Lower lobe of right lung (tissue), 2 donors: ENCODE results near the gene DDHD1. TPM values are rescaled to one million over a fixed set of nuclear protein-coding genes. Genes with fewer than 3 reads are reported as not detected.
A peak's percentile ranks its signal among the peaks of the same experiment; 100 is the strongest.
"Not testable (repeated sequence)": the region's sequence is repeated elsewhere in the genome, so short reads cannot be mapped to it uniquely, and the experiment has no call there.

Experiments
- ATAC-seq, 2 donors: fragments of 200-7000 bp; cut with Tn5 transposase; one replicate each; pipeline ENCODE4 v1.9.1; 2020 to 2022; ENCODE audit warnings: mild to moderate bottlenecking in 2 of 2, moderate library complexity in 2 of 2
- DNase-seq: peaks from one replicate; pipeline ENCODE4 v3.0.0-alpha.2; 2020
- H3K27ac ChIP-seq: fragments of 200-600 bp; one replicate; pipeline ENCODE4 v1.8.0; 2022
- H3K27me3 ChIP-seq: fragments of 200-600 bp; one replicate; pipeline ENCODE4 v1.8.0; 2022; ENCODE audit warnings: low read depth
- H3K36me3 ChIP-seq: fragments of 200-600 bp; one replicate; pipeline ENCODE4 v1.8.0; 2022; ENCODE audit warnings: mild to moderate bottlenecking
- H3K4me1 ChIP-seq: fragments of 200-600 bp; one replicate; pipeline ENCODE4 v1.8.0; 2022
- H3K4me3 ChIP-seq: fragments of 200-600 bp; one replicate; pipeline ENCODE4 v1.8.0; 2022; ENCODE audit warnings: mild to moderate bottlenecking
- H3K9me3 ChIP-seq: fragments of 200-600 bp; one replicate; pipeline ENCODE4 v1.8.0; 2022
- CTCF ChIP-seq: fragments of 200-600 bp; IDR thresholded peaks from one replicate; pipeline ENCODE4 v1.8.0; 2022; ENCODE audit warnings: antibody characterized with exemption, mild to moderate bottlenecking
- intact Hi-C: fragments of 100-400 bp; cut with DNase I; formaldehyde crosslinking; loops from one replicate; pipeline ENCODE4 v1.11.0; 2022
- total RNA-seq: library from RNA; stranded (reverse); fragmentation: NEBNext Ultra II Directional; extraction: Animal tissue kit (Norgen Biotek cat#: 25700); gene quantifications from one replicate; pipeline ENCODE4 v1.2.1, GENCODE V29; 2021
- donor health status: DM: no; HTN: yes; CAD: no; lungs with severe emphysema.

Gene DDHD1
- total RNA-seq, 1 donor from 2014 or later = 32.6 TPM

- intact Hi-C loops = no loop called here
Observed at GRCh38 chr14:53146739-53147138, 6.4 kb downstream of the DDHD1 start.

GRCh38 chr14:53144244-53144643 lies 8.9 kb downstream of the DDHD1 start:
- no peak overlapping the region for H3K27ac ChIP-seq
- H3K9me3 ChIP-seq = peaks cover 23% of the 10 kb centered on the region
- ATAC-seq (no peak), DNase-seq (no peak)
- H3K27me3 ChIP-seq = no peaks in the 10 kb centered on the region
- intact Hi-C loops = no loop called here
- no peak for TF ChIP-seq CTCF
- H3K36me3 ChIP-seq = no peaks in the 10 kb centered on the region
- peaks cover 4% of the 10 kb centered on the region for H3K4me1 ChIP-seq
- H3K4me3 ChIP-seq = no peak overlapping the region

More at GRCh38 chr14:53146739-53147138, 6.4 kb downstream of the DDHD1 start:
- Histone ChIP-seq H3K36me3 (no peaks in the 10 kb centered on the region), H3K27me3 (no peaks in the 10 kb centered on the region), H3K27ac (no peak overlapping the region), H3K4me1 (peaks cover 29% of the 10 kb centered on the region), H3K9me3 (no peaks in the 10 kb centered on the region), H3K4me3 (no peak overlapping the region)
- no peak for TF ChIP-seq CTCF
- DNase-seq (no peak), ATAC-seq (no peak)

GRCh38 chr14:53140585-53140984 lies 12.5 kb downstream of the DDHD1 start:
- intact Hi-C loops = no loop called here
- ATAC-seq (no peak), DNase-seq (no peak)
- H3K4me1 ChIP-seq = no peaks in the 10 kb centered on the region
- no peak overlapping the region for H3K4me3 ChIP-seq
- H3K9me3 ChIP-seq = peaks cover 44% of the 10 kb centered on the region
- H3K27me3 ChIP-seq = no peaks in the 10 kb centered on the region
- no peaks in the 10 kb centered on the region for H3K36me3 ChIP-seq
- no peak for TF ChIP-seq CTCF
- H3K27ac ChIP-seq = no peak overlapping the region

- H3K9me3 ChIP-seq = peaks cover 44% of the 10 kb centered on the region
- H3K27ac ChIP-seq = no peak overlapping the region
- H3K36me3 ChIP-seq = no peaks in the 10 kb centered on the region
- intact Hi-C loops = no loop called here
- no peak overlapping the region for H3K4me3 ChIP-seq
- ATAC-seq (no peak), DNase-seq (no peak)
- H3K4me1 ChIP-seq = no peaks in the 10 kb centered on the region
- TF ChIP-seq CTCF = no peak
- no peaks in the 10 kb centered on the region for H3K27me3 ChIP-seq
Observed at GRCh38 chr14:53137568-53138203, 15.4 kb downstream of the DDHD1 start.

- H3K27me3 ChIP-seq, H3K27ac ChIP-seq, H3K4me3 ChIP-seq, ATAC-seq, H3K36me3 ChIP-seq, DNase-seq, intact Hi-C loops, H3K4me1 ChIP-seq, H3K9me3 ChIP-seq: not testable (repeated sequence)
Observed at GRCh38 chr14:53130491-53130890, 22.6 kb downstream of the DDHD1 start.

GRCh38 chr14:53128303-53129028 lies 24.7 kb downstream of the DDHD1 start:
- Histone ChIP-seq H3K27ac (no peak overlapping the region), H3K36me3 (no peaks in the 10 kb centered on the region), H3K4me3 (no peak overlapping the region), H3K27me3 (no peaks in the 10 kb centered on the region), H3K9me3 (no peaks in the 10 kb centered on the region), H3K4me1 (peaks cover 5% of the 10 kb centered on the region)
- intact Hi-C loops = no loop called here
- ATAC-seq (peak in 1 of 2 donors; percentile 35), DNase-seq (no peak)
- no peak for TF ChIP-seq CTCF
